Right kidney (tissue), 1 donor: ENCODE measurements around the gene ARGLU1.
A peak's percentile ranks its signal among the peaks of the same experiment; 100 is the strongest.

Source experiments
- DNase-seq: peaks from one replicate; pipeline ENCODE4 v3.0.0-alpha.2; 2016

Gene ARGLU1

GRCh38 chr13:106589716-106590115 lies 21.8 kb upstream of the ARGLU1 start:
- no peak for DNase-seq

- DNase-seq = no peak
These were observed 20.4 kb upstream of the ARGLU1 start for GRCh38 chr13:106588367-106588766.

- DNase-seq = no peak
These were observed 19.9 kb upstream of the ARGLU1 start for GRCh38 chr13:106587787-106588186.

GRCh38 chr13:106586648-106587166 lies 18.8 kb upstream of the ARGLU1 start:
- DNase-seq = no peak

GRCh38 chr13:106581225-106581624 lies 13.3 kb upstream of the ARGLU1 start:
- DNase-seq = no peak

GRCh38 chr13:106575896-106576295 lies 8.0 kb upstream of the ARGLU1 start:
- no peak for DNase-seq

GRCh38 chr13:106573868-106574267 lies 5.9 kb upstream of the ARGLU1 start:
- no peak for DNase-seq

- no peak for DNase-seq
These were observed 5.4 kb upstream of the ARGLU1 start for GRCh38 chr13:106573284-106573846.

GRCh38 chr13:106570299-106570852 lies 2.4 kb upstream of the ARGLU1 start:
- DNase-seq = no peak

- no peak for DNase-seq
These were observed 1.5 kb upstream of the ARGLU1 start for GRCh38 chr13:106569233-106570095.

GRCh38 chr13:106568299-106569003 lies 514 bp upstream of the ARGLU1 start:
- DNase-seq = no peak

- DNase-seq = peak; percentile 66
These were observed 1.1 kb downstream of the ARGLU1 start for GRCh38 chr13:106566641-106567473.

GRCh38 chr13:106565127-106565775 lies 2.7 kb downstream of the ARGLU1 start:
- DNase-seq = no peak

- no peak for DNase-seq
These were observed 5.6 kb downstream of the ARGLU1 start for GRCh38 chr13:106562301-106562700.

GRCh38 chr13:106561551-106562170 lies 6.3 kb downstream of the ARGLU1 start:
- no peak for DNase-seq

- no peak for DNase-seq
These were observed 7.1 kb downstream of the ARGLU1 start for GRCh38 chr13:106560821-106561220.

- DNase-seq = no peak
These were observed 9.4 kb downstream of the ARGLU1 start for GRCh38 chr13:106558527-106558926.

- no peak for DNase-seq
These were observed 12.2 kb downstream of the ARGLU1 start for GRCh38 chr13:106555631-106556328.

GRCh38 chr13:106551751-106552150 lies 16.2 kb downstream of the ARGLU1 start:
- no peak for DNase-seq

- no peak for DNase-seq
These were observed 16.6 kb downstream of the ARGLU1 start for GRCh38 chr13:106551350-106551749.
